ENCODE results near the gene CCNYL1.
"Not testable (repeated sequence)": the region's sequence is repeated elsewhere in the genome, so short reads cannot be mapped to it uniquely, and the experiment has no call there.

Gene CCNYL1

GRCh38 chr2:207711750-207712530 is 500 bp downstream of the CCNYL1 start:
- Mint-ChIP-seq H3K36me3 (ENCODE audit: insufficient read depth) (peaks cover 16% of the 10 kb centered on the region), H3K4me1 (ENCODE audit: low read depth in 2 of 2) (peaks cover 10 to 25% of the 10 kb centered on the region in 2 donors), H3K27ac (peak overlapping the region; percentile 90), H3K9me3 (no peaks in the 10 kb centered on the region), H3K27me3 (no peaks in the 10 kb centered on the region), H3K4me3 (peak overlapping the region; percentile 95 to 97)
- DNase-seq = peak; percentile 43 to 44 (median 44)
- ATAC-seq (replicated peaks) = peak; percentile 31

- H3K4me1 Mint-ChIP-seq (ENCODE audit: low read depth in 2 of 2) = peaks cover 12 to 36% of the 10 kb centered on the region in 2 donors
- no peak overlapping the region for H3K4me3 Mint-ChIP-seq
- no peak overlapping the region for H3K27ac Mint-ChIP-seq
- ATAC-seq (replicated peaks) (no peak), DNase-seq (no peak)
- H3K36me3 Mint-ChIP-seq (ENCODE audit: insufficient read depth) = peaks cover 14% of the 10 kb centered on the region
- H3K27me3 Mint-ChIP-seq = no peaks in the 10 kb centered on the region
- no peaks in the 10 kb centered on the region for H3K9me3 Mint-ChIP-seq
Measured at GRCh38 chr2:207716056-207716455, 4.6 kb downstream of the CCNYL1 start.

- Mint-ChIP-seq H3K4me1 (ENCODE audit: low read depth in 2 of 2) (peaks cover 4 to 22% of the 10 kb centered on the region in 2 donors), H3K4me3 (no peak overlapping the region), H3K27ac (no peak overlapping the region), H3K36me3 (ENCODE audit: insufficient read depth) (peaks cover 5% of the 10 kb centered on the region), H3K9me3 (no peaks in the 10 kb centered on the region), H3K27me3 (no peaks in the 10 kb centered on the region)
- DNase-seq (no peak), ATAC-seq (replicated peaks) (no peak)
Measured at GRCh38 chr2:207718521-207718920, 7.1 kb downstream of the CCNYL1 start.

- no peaks in the 10 kb centered on the region for H3K27me3 Mint-ChIP-seq
- H3K4me3 Mint-ChIP-seq = no peak overlapping the region
- peaks cover 5% of the 10 kb centered on the region for H3K36me3 Mint-ChIP-seq (ENCODE audit: insufficient read depth)
- peaks cover 4 to 19% of the 10 kb centered on the region in 2 donors for H3K4me1 Mint-ChIP-seq (ENCODE audit: low read depth in 2 of 2)
- DNase-seq (no peak), ATAC-seq (replicated peaks) (no peak)
- no peak overlapping the region for H3K27ac Mint-ChIP-seq
- no peaks in the 10 kb centered on the region for H3K9me3 Mint-ChIP-seq
Measured at GRCh38 chr2:207719008-207719407, 7.6 kb downstream of the CCNYL1 start.

- Mint-ChIP-seq H3K4me1 (ENCODE audit: low read depth in 2 of 2) (peaks cover 4 to 14% of the 10 kb centered on the region in 2 donors), H3K27ac (peak overlapping the region in 1 of 2 donors; percentile 59)
- ATAC-seq (replicated peaks); H3K9me3 Mint-ChIP-seq; H3K27me3 Mint-ChIP-seq; H3K36me3 Mint-ChIP-seq (ENCODE audit: insufficient read depth); H3K4me3 Mint-ChIP-seq; DNase-seq: not testable (repeated sequence)
Measured at GRCh38 chr2:207719655-207720054, 8.2 kb downstream of the CCNYL1 start.

- ATAC-seq (replicated peaks) (no peak), DNase-seq (no peak)
- Mint-ChIP-seq H3K27me3 (no peaks in the 10 kb centered on the region), H3K9me3 (no peaks in the 10 kb centered on the region), H3K36me3 (ENCODE audit: insufficient read depth) (no peaks in the 10 kb centered on the region), H3K4me1 (ENCODE audit: low read depth in 2 of 2) (peaks cover 4 to 19% of the 10 kb centered on the region in 2 donors), H3K27ac (no peak overlapping the region), H3K4me3 (no peak overlapping the region)
Measured at GRCh38 chr2:207720517-207721187, 9.2 kb downstream of the CCNYL1 start.

- Mint-ChIP-seq H3K27me3 (no peaks in the 10 kb centered on the region), H3K9me3 (no peaks in the 10 kb centered on the region), H3K36me3 (ENCODE audit: insufficient read depth) (no peaks in the 10 kb centered on the region), H3K4me3 (no peak overlapping the region), H3K4me1 (ENCODE audit: low read depth in 2 of 2) (peaks cover 4 to 29% of the 10 kb centered on the region in 2 donors), H3K27ac (no peak overlapping the region)
- ATAC-seq (replicated peaks) (no peak), DNase-seq (no peak)
Measured at GRCh38 chr2:207722773-207723424, 11.5 kb downstream of the CCNYL1 start.

GRCh38 chr2:207723425-207723787 is 12.0 kb downstream of the CCNYL1 start:
- not testable (repeated sequence) for H3K36me3 Mint-ChIP-seq (ENCODE audit: insufficient read depth); H3K9me3 Mint-ChIP-seq; H3K4me3 Mint-ChIP-seq; H3K27ac Mint-ChIP-seq; DNase-seq; H3K27me3 Mint-ChIP-seq; ATAC-seq (replicated peaks)
- peaks cover 6 to 29% of the 10 kb centered on the region in 2 donors for H3K4me1 Mint-ChIP-seq (ENCODE audit: low read depth in 2 of 2)

GRCh38 chr2:207724113-207724512 is 12.7 kb downstream of the CCNYL1 start:
- ATAC-seq (replicated peaks) = no peak
- Mint-ChIP-seq H3K36me3 (ENCODE audit: insufficient read depth) (peaks cover 3% of the 10 kb centered on the region), H3K9me3 (no peaks in the 10 kb centered on the region), H3K4me1 (ENCODE audit: low read depth in 2 of 2) (peaks cover 7 to 25% of the 10 kb centered on the region in 2 donors), H3K4me3 (no peak overlapping the region), H3K27ac (no peak overlapping the region), H3K27me3 (no peaks in the 10 kb centered on the region)
- no peak for DNase-seq

GRCh38 chr2:207725873-207726578 is 14.6 kb downstream of the CCNYL1 start:
- H3K4me1 Mint-ChIP-seq (ENCODE audit: low read depth in 2 of 2) = peaks cover 9 to 18% of the 10 kb centered on the region in 2 donors
- ATAC-seq (replicated peaks) = peak; percentile 42
- H3K4me3 Mint-ChIP-seq = no peak overlapping the region
- no peaks in the 10 kb centered on the region for H3K9me3 Mint-ChIP-seq
- no peaks in the 10 kb centered on the region for H3K27me3 Mint-ChIP-seq
- peaks cover 6% of the 10 kb centered on the region for H3K36me3 Mint-ChIP-seq (ENCODE audit: insufficient read depth)
- peak in 1 of 3 experiments; percentile 8 for DNase-seq
- peak overlapping the region in 1 of 2 donors; percentile 50 for H3K27ac Mint-ChIP-seq

GRCh38 chr2:207727261-207727660 is 15.8 kb downstream of the CCNYL1 start:
- H3K36me3 Mint-ChIP-seq (ENCODE audit: insufficient read depth) = peaks cover 6% of the 10 kb centered on the region
- ATAC-seq (replicated peaks) (no peak), DNase-seq (no peak)
- H3K27me3 Mint-ChIP-seq = no peaks in the 10 kb centered on the region
- no peaks in the 10 kb centered on the region for H3K9me3 Mint-ChIP-seq
- H3K4me3 Mint-ChIP-seq = no peak overlapping the region
- no peak overlapping the region for H3K27ac Mint-ChIP-seq
- peaks cover 9 to 18% of the 10 kb centered on the region in 2 donors for H3K4me1 Mint-ChIP-seq (ENCODE audit: low read depth in 2 of 2)

- Mint-ChIP-seq H3K4me1 (ENCODE audit: low read depth in 2 of 2) (peaks cover 9 to 18% of the 10 kb centered on the region in 2 donors), H3K9me3 (no peaks in the 10 kb centered on the region), H3K27me3 (no peaks in the 10 kb centered on the region), H3K4me3 (no peak overlapping the region), H3K27ac (no peak overlapping the region), H3K36me3 (ENCODE audit: insufficient read depth) (peaks cover 9% of the 10 kb centered on the region)
- ATAC-seq (replicated peaks) (no peak), DNase-seq (no peak)
Measured at GRCh38 chr2:207729465-207729998, 18.1 kb downstream of the CCNYL1 start.

GRCh38 chr2:207731138-207731537 is 19.7 kb downstream of the CCNYL1 start:
- H3K4me3 Mint-ChIP-seq = no peak overlapping the region
- H3K27me3 Mint-ChIP-seq = no peaks in the 10 kb centered on the region
- no peaks in the 10 kb centered on the region for H3K9me3 Mint-ChIP-seq
- peaks cover 12% of the 10 kb centered on the region for H3K36me3 Mint-ChIP-seq (ENCODE audit: insufficient read depth)
- ATAC-seq (replicated peaks) (no peak), DNase-seq (no peak)
- H3K4me1 Mint-ChIP-seq (ENCODE audit: low read depth in 2 of 2) = peaks cover 9% of the 10 kb centered on the region in 2 donors
- H3K27ac Mint-ChIP-seq = no peak overlapping the region

All from effector memory CD8-positive, alpha-beta T cell (primary cell).